Dedifferentiated amniotic fluid mesenchymal stem cell (primary cell): Measurements from ENCODE around the gene MFAP5.
A peak's percentile ranks its signal among the peaks of the same experiment; 100 is the strongest.
"Not testable (repeated sequence)": the region's sequence is repeated elsewhere in the genome, so short reads cannot be mapped to it uniquely, and the experiment has no call there.

ENCODE experiments used
- DNase-seq: peaks from one replicate; pipeline ENCODE4 v3.0.0-alpha.2; 2016; ENCODE audit errors: extremely low spot score

MFAP5 gene

DNA sequence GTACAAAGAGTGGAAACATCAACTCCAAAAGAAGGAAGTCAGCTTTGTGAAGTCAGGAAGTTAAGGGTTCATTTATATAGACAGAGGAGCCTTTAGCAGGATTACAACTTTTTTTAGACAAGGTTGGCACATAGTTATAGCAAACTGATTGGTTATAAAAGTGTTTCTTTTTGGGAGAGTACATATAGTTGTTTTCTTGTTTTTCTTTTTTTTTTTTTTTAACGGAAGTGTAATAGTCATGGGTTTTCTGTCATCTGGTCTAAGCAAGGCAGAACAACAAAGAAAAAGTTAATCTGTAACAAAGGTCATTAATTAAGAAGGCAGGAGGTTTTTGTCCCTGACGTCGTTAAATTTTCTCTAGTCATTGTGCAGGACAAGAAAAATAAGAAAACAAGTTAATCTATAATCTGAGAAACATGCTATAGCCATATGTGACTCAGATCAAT is 13.0 kb upstream of the MFAP5 start:
- DNase-seq = no peak

DNA sequence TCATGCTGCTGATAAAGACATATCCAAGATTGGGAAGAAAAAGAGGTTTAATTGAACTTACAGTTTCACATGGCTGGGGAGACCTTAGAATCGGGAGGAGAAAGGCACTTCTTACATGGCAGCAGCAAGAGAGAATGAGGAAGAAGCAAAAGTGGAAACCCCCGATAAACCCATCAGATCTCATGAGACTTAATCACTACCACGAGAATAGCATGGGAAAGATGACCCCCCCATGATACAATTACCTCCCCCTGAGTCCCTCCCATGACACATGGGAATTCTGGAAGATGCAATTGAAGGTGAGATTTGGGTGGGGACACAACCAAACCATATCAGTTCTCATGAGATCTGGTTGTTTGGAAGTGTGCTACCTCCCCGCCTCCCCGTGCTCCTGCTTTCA is 9.8 kb upstream of the MFAP5 start:
- no peak for DNase-seq

DNA sequence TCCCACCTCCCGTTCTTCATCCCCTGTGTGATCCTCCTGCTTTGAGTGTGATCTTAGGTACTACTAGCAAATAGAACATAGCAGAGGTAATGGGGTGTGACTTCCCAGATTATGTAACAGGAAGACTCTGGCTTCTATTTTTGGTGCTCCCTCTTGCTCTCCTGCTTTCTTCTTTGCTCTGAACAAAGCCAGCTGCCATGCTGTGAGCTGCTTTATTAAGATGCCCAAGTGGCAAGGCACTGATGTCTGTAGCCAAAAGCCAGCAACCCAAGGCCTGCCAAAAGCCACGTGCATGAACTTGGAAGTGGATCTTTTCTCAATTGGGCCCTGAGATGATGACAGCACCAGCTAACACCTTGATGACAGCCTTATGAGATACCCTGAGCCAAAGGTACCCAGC is 5.8 kb upstream of the MFAP5 start:
- DNase-seq = no peak

DNA sequence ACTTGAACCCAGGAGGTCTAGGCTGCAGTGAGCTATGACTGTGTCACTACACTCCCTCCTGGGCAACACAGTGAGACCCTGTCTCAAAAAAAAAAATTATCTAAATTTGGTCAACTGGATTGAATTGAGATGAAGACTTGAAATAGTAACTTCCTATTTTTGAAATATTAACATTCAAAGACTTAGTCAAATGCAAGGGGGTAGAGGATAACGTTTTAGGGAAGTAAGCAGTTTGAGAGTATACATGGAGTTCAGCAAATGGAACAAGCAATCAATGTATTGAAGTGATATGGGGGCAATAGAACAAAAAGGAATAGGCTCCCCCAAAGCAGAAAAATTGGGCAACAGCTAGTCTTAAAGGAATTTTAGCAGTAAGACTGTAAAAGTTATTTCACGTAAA is 4.6 kb upstream of the MFAP5 start:
- no peak for DNase-seq

DNA sequence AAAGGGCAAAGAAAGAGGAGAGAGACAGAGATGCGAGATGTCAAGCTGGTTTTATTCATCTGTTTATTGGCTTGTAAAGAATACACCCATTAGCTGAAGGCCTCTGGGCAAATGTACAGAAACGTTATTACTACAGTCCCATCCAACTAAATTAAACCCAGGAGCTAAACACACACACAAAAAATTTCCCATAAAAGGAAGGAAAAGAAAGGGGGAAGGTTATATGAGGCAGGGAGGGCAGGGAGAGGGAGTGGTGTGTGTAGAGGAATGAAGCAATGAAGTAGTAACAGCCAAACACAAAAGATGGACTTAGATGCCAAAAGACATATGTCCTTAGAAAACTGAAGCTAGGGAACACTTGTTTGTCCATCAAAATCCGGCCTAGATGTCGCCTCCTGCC is 3.1 kb upstream of the MFAP5 start:
- peak; percentile 35 for DNase-seq

DNA sequence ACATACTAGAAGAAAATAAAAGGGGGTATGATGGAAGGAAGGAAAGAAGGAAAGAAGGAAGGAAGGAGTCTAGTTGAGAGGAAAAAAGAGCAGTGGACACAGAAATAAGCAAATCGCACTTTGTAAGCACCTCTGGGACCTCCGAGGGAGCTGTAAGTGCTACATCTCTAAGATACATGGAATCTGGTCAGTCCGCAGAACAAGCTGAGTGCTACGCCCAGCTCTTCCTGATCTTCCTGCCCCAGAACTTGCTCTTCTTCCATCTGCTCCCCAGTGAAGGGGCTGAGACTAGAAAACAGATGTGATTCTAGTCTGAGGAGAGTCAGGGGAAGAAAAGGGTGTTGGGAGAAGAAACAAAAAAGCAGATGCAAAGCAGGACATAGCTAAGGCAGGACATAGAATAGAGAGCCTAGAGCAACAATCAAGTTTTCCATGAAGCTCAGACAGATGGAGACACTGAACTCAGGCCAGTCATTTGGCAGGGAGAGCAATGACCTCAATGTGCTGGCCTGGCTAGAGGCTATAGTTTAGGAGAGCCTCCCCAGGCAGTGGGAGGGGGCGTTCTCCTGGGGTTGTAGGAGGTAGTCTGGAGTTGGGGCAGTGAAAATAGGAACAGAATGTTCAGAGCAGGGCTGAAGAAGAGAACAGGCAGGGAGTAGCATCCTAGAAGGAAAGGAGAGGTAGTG is 1.7 kb upstream of the MFAP5 start:
- DNase-seq = no peak

DNA sequence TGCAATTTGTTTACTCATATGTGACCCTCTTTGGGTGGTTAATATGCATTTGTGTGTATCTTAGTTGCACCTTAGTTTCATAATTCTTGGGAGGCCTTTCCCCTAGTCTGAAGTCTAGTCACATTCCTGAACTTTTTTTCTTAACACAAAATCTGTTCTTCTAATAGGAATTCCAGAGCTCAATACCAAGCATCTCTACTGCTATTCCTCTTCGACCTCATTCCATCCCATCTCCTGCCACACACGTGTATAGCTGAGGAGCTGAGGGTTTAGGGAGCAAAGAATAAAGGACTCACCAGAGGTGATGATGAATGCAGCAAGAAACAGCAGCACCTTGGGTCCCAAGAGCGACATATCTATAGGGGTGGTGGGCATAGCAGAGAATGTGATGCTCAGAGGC is 875 bp downstream of the MFAP5 start:
- no peak for DNase-seq

DNA sequence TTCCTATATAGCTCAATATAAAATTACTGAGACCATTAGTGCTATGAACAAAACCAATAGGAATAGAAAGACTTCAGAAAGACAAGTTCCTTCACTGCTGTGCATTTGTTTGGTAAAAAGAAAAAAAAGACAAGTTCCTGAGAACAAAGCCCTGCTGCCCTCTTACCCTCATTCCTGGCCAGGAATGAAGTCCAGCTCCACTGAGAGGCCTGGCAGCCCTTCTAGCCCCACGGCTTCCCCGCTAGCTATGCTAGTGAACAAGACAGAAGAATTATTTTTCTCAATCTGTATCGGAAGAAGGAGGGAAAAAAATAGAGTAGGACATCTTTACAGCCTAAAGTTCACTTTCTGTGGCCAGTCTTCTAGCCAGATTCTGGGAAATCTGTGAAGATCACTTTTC is 1.6 kb downstream of the MFAP5 start:
- DNase-seq = no peak

DNA sequence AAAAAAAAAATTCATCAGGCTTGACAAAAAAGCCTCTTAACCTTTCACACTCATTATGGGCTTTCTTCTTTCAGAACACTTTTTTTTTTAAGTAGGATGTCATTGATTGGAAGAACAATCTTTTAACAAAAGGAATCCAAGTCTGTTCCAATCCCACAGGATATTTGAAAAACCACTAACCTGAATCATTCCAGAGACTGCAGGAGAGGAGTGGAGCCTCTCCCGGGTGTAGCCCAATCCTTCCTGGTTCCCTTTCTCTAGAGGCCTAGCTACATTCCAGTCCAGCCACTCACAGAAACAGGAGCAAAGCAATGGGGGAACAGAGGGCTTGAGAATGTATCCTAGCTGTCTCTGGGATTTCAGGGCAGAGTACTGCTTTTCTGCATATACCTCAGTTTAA is 4.3 kb downstream of the MFAP5 start:
- peak; percentile 59 for DNase-seq

DNA sequence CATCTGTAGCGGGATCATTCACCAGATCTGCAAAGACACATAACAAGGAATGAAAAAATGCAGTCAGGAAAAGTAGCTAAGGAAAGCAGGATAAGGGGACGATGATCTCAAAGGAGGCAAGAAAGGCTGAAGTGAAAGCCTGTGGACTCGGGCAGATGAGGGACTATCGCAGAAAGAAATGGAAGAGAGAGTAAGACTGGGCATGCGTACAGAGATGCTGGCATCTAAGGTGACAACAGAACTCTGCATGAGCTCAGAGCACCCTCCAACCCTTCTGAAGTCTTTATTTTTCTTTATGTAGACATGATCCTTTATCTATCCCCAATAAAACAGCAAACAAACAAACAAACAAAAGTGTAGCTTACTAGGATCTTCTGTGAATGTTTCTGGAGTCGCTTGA is 7.2 kb downstream of the MFAP5 start:
- DNase-seq = no peak

DNA sequence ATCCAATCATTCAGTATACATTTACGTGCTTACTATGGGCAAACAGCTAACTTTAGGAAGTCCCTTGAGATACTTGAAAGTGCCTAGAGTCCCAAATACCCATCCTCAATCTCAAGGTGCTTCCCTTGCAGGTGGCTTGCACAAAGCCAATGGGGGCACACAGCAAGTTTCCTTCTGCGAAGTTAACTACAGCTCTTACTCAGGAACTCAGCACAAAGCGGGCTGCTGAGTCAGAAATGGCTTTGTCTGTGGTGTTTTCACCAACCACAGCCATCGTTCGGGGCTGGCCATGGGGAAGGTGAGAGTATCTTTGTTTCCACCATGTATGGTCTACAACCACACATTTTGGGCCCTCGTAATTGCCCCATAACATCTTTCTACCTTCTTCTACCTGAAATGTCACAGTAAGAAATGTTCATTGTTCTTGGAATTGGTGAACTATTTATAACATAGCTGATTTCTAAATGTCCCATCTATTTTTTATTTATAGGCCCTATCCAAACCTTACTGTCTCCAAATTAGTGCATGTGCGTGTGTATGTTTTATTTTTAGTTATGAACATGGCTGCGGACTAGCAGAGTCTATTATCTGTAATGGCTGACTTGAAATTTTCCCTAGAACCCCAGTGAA is 13.9 kb downstream of the MFAP5 start:
- no peak for DNase-seq

DNA sequence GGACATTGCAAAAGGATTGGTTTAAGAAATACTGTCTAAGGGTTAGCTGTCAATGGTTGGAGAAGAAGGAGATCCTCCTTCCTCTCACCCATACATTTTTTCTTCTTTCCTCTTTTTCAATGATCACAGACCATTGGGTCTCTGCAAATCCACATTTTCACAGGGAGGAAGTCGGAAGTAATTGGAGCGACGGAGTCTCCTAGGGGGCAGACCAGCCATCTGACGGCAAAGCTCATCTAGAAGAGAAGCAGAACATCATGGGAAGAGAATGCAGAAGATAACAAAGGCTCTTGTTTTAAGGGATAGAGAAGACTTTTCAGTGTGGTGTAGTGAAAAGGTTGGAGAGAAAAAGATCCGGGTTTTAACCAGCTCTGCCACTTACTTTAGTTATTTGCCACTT is 14.7 kb downstream of the MFAP5 start:
- DNase-seq = no peak

DNA sequence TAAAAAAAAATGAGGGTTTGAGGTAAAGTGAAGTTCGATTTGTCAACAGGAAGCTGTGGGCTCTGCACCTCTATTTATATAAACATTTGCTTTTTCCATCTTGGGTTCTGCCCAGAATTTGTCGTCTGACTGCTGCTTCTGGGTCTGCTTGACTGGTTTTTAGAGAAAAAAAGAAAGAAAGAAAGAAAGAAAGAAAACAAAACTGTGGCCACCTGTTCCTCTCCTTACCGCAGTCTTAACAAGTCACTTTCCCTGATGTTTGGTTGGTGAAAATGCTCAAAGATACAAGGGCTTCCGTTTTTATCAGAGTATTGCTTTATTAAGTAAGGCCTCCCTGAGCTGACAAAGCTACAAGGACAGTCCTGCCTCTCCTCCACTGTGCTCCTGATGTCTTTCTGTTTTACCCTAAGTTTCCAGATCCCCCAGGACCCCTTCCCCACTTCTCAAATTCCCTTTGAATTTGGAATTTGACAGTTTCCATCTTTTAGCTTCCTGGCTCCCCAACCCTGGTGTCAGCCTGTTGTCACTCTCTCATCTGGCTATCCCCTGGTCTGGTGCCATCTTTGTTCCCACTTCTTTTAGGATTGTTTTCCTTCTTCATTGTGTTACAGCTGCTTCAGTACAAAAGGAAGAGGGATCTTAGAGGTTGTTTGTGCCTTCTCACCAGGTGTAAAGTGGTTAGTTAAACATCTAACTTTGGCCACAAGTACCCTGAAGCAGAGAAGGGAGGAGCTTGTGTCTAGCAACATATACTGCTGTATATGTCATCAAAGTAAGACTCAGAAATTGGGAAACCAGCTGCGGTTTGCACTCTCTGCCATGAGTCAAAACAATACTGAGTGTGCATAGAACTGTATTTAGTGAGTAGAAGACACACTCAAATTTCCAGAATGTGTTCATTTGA is 18.0 kb downstream of the MFAP5 start:
- DNase-seq = no peak

DNA sequence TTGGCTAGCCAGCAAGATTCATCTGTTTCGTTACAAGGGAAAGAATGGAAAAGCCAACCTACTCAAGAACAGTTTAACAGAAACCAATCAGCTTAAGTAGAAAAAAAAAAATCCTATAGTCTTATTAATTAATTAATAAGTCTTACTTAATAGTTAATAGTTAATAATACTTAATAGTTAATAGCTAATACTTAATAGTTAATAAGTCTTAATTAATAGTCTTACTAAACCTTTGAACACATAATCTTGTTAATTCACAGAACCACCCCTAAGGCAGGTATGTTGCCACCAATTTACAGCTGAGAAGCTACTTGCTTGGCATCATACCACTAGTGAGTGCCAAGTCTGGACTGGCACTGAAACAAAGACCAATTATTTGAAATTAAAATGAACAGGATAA is 19.9 kb downstream of the MFAP5 start:
- DNase-seq = no peak

DNA sequence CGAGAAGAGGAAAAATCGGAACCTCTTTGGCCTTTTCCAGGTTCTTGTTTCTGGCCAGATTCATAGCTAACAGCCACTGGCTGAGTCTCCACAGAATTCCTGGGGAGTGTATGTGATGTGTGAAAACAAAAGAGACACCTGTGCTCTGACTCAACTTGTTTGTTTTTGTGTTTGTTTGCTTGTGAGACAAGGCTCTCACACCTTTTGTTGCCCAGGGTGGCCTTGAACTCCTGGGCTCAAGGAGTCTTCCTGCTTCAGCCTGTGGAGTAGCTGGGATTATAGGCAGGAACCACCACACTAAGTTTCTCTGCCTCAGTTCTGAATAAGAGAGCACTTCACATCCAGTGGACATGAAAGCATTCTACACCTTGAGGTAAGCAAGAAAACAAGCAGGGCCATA is 22.7 kb downstream of the MFAP5 start:
- no peak for DNase-seq

DNA sequence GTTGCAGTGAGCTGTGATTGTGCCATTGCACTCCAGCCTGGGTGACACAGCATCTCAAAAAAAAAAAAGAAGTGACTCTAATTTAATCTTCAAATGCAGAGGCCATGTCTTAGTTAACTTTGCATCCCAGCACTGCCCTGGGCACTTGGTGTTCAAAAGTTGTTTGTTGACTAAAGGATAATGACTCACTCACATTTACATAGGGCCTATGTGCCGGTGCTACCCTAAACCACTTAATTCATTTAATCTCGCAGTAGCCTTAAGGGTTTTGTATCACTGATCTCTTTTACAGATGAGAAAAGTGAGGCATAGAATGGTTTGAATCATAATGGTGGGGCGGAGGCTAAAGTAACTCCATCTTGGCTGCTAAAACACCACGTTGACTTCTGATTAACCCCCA is 23.7 kb downstream of the MFAP5 start:
- DNase-seq = no peak

DNA sequence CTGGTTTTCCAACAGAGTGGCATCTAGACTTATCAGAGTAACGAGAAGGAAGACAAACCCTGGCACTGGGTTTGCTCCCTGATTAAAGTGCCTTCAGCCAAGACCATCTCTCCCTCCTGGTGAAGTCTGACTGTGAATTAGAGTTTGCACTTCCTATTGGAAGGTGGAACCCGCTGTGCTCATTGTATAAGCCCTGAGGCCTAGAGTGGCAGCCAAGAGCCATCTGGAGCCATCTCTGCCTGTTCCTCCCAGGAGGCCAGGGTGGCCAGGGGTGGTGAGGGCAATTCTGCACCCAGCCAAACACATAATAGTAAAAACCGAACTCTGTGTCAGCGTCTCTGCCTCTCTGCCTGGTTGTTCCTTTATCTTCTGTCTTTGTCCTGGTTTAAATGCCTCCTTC is 25.0 kb downstream of the MFAP5 start:
- no peak for DNase-seq

DNA sequence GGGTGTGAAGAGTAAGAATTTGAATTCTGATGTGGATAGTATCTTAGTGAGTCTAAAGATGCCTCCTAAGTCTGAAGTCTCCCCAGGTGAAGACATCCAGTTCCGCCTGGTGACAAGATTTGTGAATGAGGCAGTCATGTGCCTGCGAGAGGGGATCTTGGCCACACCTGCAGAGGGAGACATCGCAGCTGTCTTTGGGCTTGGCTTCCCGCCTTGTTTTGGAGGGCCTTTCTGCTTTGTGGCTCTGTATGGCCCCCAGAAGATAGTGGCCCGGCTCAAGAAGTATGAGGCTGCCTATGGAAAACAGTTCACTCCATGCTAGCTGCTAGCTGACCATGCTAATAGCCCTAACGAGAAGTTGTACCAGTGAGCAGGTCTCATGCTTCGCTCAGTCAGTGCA is 25.4 kb downstream of the MFAP5 start:
- no peak for DNase-seq

DNA sequence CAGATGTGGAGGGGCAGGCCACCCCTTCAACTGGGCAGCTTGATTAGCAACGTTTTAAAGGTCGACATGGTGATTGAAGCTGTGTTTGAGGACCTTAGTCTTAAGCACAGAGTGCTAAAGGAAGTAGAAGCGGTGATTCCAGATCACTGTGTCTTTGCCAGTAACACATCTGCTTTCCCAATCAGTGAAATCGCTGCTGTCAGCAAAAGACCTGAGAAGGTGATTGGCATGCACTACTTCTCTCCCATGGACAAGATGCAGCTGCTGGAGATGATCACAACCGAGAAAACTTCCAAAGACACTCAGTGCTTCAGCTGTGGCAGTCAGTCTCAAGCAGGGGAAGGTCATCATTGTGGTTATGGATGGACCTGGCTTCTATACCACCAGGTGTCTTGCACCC is 26.0 kb downstream of the MFAP5 start:
- DNase-seq = no peak

DNA sequence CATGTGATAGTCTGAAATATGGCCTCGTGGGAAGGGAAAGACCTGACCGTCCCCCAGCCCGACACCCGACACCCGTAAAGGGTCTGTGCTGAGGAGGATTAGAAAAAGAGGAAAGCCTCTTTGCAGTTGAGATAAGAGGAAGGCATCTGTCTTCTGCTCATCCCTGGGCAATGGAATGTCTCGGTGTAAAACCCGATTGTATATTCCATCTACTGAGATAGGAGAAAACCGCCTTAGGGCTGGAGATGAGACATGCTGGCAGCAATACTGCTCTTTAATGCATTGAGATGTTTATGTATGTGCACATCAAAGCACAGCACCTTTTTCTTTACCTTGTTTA is 26.6 kb downstream of the MFAP5 start:
- not testable (repeated sequence) for DNase-seq

DNA sequence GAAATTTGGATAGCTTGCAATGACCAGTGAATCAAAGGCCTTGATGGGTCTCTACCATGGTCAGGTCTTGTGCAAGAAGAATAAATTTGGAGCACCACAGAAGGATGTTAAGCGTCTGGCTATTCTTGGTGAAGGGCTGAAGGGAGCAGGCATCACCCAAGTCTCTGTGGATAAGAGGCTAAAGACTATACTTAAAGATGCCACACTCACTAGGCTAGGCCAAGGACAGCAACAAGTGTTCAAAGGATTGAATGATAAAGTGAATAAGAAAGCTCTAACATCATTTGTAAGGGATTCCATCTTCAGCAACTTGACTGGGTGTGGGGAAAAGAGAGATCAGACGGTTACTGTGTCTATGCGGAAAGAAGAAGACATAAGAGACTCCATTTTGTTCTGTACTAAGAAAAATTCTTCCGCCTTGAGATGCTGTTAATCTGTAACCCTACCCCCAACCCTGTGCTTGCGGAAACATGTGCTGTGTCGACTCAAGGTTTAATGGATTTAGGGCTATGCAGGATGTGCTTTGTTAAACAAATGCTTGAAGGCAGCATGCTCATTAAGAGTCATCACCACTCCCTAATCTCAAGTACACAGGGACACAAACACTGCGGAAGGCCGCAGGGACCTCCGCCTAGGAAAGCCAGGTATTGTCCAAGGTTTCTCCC is 27.2 kb downstream of the MFAP5 start:
- not testable (repeated sequence) for DNase-seq

DNA sequence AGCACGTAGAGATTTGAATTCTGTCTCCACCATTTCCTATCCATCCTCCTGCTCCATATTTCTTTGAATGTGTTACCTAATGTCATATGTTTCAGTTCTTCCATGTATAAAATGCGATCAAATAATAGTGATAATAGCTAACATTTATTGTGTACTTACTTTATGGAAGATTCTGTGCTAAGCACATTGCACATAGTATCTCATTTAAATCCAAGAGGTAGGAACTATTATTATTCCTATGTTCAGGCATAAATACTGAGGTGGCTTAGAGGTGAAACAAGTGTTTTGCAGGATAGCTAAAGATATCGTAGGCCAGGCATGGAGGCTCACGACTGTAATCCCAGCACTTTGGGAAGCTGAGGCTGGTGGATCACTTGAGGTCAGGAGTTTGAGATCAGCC is 32.5 kb downstream of the MFAP5 start:
- DNase-seq = no peak
